ENCODE data around the gene BRD1.

Gene BRD1

GRCh38 chr22:49724893-49725489 is 102.7 kb downstream of the BRD1 start:
- TF ChIP-seq EGR1 (IDR thresholded peaks at IDR 0.05) (no peak), FOXM1 (IDR thresholded peaks at IDR 0.05; ENCODE audit: borderline replicate concordance, low read depth) (no peak), CEBPB (IDR thresholded peaks at IDR 0.05) (no peak), RAD21 (IDR thresholded peaks at IDR 0.05; ENCODE audit: low read depth) (peak; percentile 77), TAF1 (IDR thresholded peaks at IDR 0.05; ENCODE audit: low read depth) (no peak), YY1 (IDR thresholded peaks at IDR 0.05; ENCODE audit: low read depth) (no peak), TCF12 (IDR thresholded peaks at IDR 0.05; ENCODE audit: low read depth) (no peak), MAX (IDR thresholded peaks at IDR 0.05) (0 out of 2 replicates have a peak, but pooled peaks have one; percentile 17), TEAD4 (IDR thresholded peaks at IDR 0.05) (no peak), CREB1 (IDR thresholded peaks at IDR 0.05; ENCODE audit: low read depth) (no peak), USF1 (IDR thresholded peaks at IDR 0.05) (no peak), NFIC (IDR thresholded peaks at IDR 0.05) (no peak), EP300 (IDR thresholded peaks at IDR 0.05; ENCODE audit: borderline replicate concordance) (no peak)

- TF ChIP-seq ZBTB7A (IDR thresholded peaks at IDR 0.05; ENCODE audit: low read depth) (no peak), EGR1 (IDR thresholded peaks at IDR 0.05) (no peak), TCF12 (IDR thresholded peaks at IDR 0.05; ENCODE audit: low read depth) (no peak), CEBPB (IDR thresholded peaks at IDR 0.05) (no peak), CREB1 (IDR thresholded peaks at IDR 0.05; ENCODE audit: low read depth) (no peak), YY1 (IDR thresholded peaks at IDR 0.05; ENCODE audit: low read depth) (no peak), MAX (IDR thresholded peaks at IDR 0.05) (no peak), TAF1 (IDR thresholded peaks at IDR 0.05; ENCODE audit: low read depth) (no peak), FOXM1 (IDR thresholded peaks at IDR 0.05; ENCODE audit: borderline replicate concordance, low read depth) (no peak), RAD21 (IDR thresholded peaks at IDR 0.05; ENCODE audit: low read depth) (no peak), TEAD4 (IDR thresholded peaks at IDR 0.05) (no peak), NFIC (IDR thresholded peaks at IDR 0.05) (no peak), USF1 (IDR thresholded peaks at IDR 0.05) (no peak), REST (IDR thresholded peaks at IDR 0.05; ENCODE audit: low read depth) (no peak), EP300 (IDR thresholded peaks at IDR 0.05; ENCODE audit: borderline replicate concordance) (no peak)
Observed at GRCh38 chr22:49724030-49724892, 103.4 kb downstream of the BRD1 start.

- TF ChIP-seq ZBTB7A (IDR thresholded peaks at IDR 0.05; ENCODE audit: low read depth) (no peak), TEAD4 (IDR thresholded peaks at IDR 0.05) (no peak), REST (IDR thresholded peaks at IDR 0.05; ENCODE audit: low read depth) (no peak), MAX (IDR thresholded peaks at IDR 0.05) (no peak), TCF12 (IDR thresholded peaks at IDR 0.05; ENCODE audit: low read depth) (no peak), CREB1 (IDR thresholded peaks at IDR 0.05; ENCODE audit: low read depth) (no peak), EGR1 (IDR thresholded peaks at IDR 0.05) (no peak), EP300 (IDR thresholded peaks at IDR 0.05; ENCODE audit: borderline replicate concordance) (no peak)
Observed at GRCh38 chr22:49723478-49724029, 104.1 kb downstream of the BRD1 start.
